HG03196 (cell line): ENCODE measurements around the gene KRT40.
"Not testable (repeated sequence)": the region's sequence is repeated elsewhere in the genome, so short reads cannot be mapped to it uniquely, and the experiment has no call there.

Source experiments
- ATAC-seq: cut with Tn5 transposase; IDR thresholded peaks from one replicate; pipeline ENCODE4 v1.9.1; 2021; ENCODE audit not compliant: unreplicated experiment

KRT40 gene

GRCh38 chr17:40984226-40984625 is at the start of gene KRT40:
Gene KRT40, minus strand, starts transcription at chr17:40984326. Its CDS starts 53 bp downstream, at chr17:40984273.
- ATAC-seq: no peak

GRCh38 chr17:41029633-41030245 is 45.6 kb upstream of the KRT40 start, which contains the start of gene KRTAP1-4:
Gene KRTAP1-4, minus strand, starts transcription at chr17:41030195. Its CDS starts 117 bp downstream, at chr17:41030078.
- no peak for ATAC-seq

GRCh38 chr17:41026715-41027471 is 42.8 kb upstream of the KRT40 start, which contains the start of gene KRTAP1-5:
Gene KRTAP1-5, minus strand, starts transcription at chr17:41027208. Its CDS starts 53 bp downstream, at chr17:41027155.
- ATAC-seq: no peak

GRCh38 chr17:41024697-41025096 is 40.6 kb upstream of the KRT40 start:
- ATAC-seq: no peak

GRCh38 chr17:41020336-41020735 is 36.2 kb upstream of the KRT40 start:
- no peak for ATAC-seq

GRCh38 chr17:41019415-41019814 is 35.3 kb upstream of the KRT40 start:
- ATAC-seq: no peak

GRCh38 chr17:41018541-41018940 is 34.4 kb upstream of the KRT40 start:
- no peak for ATAC-seq

- no peak for ATAC-seq
These were observed 32.6 kb upstream of the KRT40 start for GRCh38 chr17:41016578-41017215.

- ATAC-seq: no peak
These were observed 31.3 kb upstream of the KRT40 start for GRCh38 chr17:41015454-41015853.

- no peak for ATAC-seq
These were observed 29.5 kb upstream of the KRT40 start for GRCh38 chr17:41013606-41014005.

- no peak for ATAC-seq
These were observed 29.1 kb upstream of the KRT40 start for GRCh38 chr17:41013181-41013580.

- ATAC-seq: no peak
These were observed 28.4 kb upstream of the KRT40 start for GRCh38 chr17:41012326-41013120.

- ATAC-seq: no peak
These were observed 26.3 kb upstream of the KRT40 start for GRCh38 chr17:41010441-41010840.

GRCh38 chr17:41009936-41010335 is 25.8 kb upstream of the KRT40 start:
- ATAC-seq: no peak

- ATAC-seq: no peak
These were observed 25.2 kb upstream of the KRT40 start for GRCh38 chr17:41009301-41009760.

GRCh38 chr17:41008811-41009210 is 24.7 kb upstream of the KRT40 start, which contains the start of gene KRTAP3-1:
Gene KRTAP3-1, minus strand, starts transcription at chr17:41009128. Its CDS starts 54 bp downstream, at chr17:41009074.
- ATAC-seq: no peak

- ATAC-seq: no peak
These were observed 20.3 kb upstream of the KRT40 start for GRCh38 chr17:41004397-41004796.

- no peak for ATAC-seq
These were observed 19.8 kb upstream of the KRT40 start for GRCh38 chr17:41003926-41004325.

GRCh38 chr17:41002814-41003213 is 18.7 kb upstream of the KRT40 start:
- ATAC-seq: no peak

- no peak for ATAC-seq
These were observed 17.7 kb upstream of the KRT40 start for GRCh38 chr17:41001795-41002194.

GRCh38 chr17:40999563-40999962 is 15.4 kb upstream of the KRT40 start, which contains the start of gene KRTAP3-2:
Gene KRTAP3-2, minus strand, starts transcription at chr17:40999906. Its CDS starts 53 bp downstream, at chr17:40999853.
- not testable (repeated sequence) for ATAC-seq
